Adrenal gland (tissue), 12 donors: ENCODE results near the gene BLCAP. TPM values are rescaled to one million over a fixed set of nuclear protein-coding genes. Genes with fewer than 3 reads are reported as not detected.

ENCODE experiments used
- DNase-seq, 7 donors: peaks; one replicate each; pipeline ENCODE4 v3.0.0-alpha.2; 2019 to 2020
- H3K27ac ChIP-seq, 5 donors: fragments of 200-600 bp; sonication (generic) in 4 of 5; 1 replicate in 3 of 5; 2 replicates in 2 of 5; pipeline versions ENCODE4 v1.5.1 to v1.8.0; 2016 to 2020; ENCODE audit warnings: mild to moderate bottlenecking in 1 of 5
- H3K27me3 ChIP-seq: fragments of 200-600 bp; 2 replicates; pipeline ENCODE4 v1.8.0; 2021
- H3K36me3 ChIP-seq, 2 donors: fragments of 200-600 bp; replicated peaks in 1 of 2; 1 replicate in 1 of 2; 2 replicates in 1 of 2; pipeline versions ENCODE4 v1.5.1 to v1.8.0; 2018 to 2022
- H3K4me1 ChIP-seq, 2 donors: fragments of 200-600 bp; replicated peaks in 1 of 2; 1 replicate in 1 of 2; 2 replicates in 1 of 2; pipeline versions ENCODE4 v1.5.1 to v1.8.0; 2018 to 2021
- H3K4me3 ChIP-seq, 4 donors: fragments of 200-600 bp; sonication (generic) in 3 of 4; one replicate each; pipeline ENCODE4 v1.5.1; 2016 to 2018
- H3K9me3 ChIP-seq, 3 donors: fragments of 200-600 bp; sonication (generic) in 1 of 3; replicated peaks in 1 of 3; 1 replicate in 2 of 3; 2 replicates in 1 of 3; pipeline versions ENCODE4 v1.5.1 to v1.8.0; 2016 to 2021
- POLR2A ChIP-seq, 2 donors: fragments of 450-650 bp; IDR thresholded peaks; one replicate each; pipeline ENCODE4 v1.6.1; 2017; ENCODE audit warnings: antibody characterized with exemption in 2 of 2, mild to moderate bottlenecking in 2 of 2, moderate library complexity in 1 of 2
- WGBS, 4 donors: extraction: QIAGEN DNeasy Blood & Tissue Kit in 2 of 4; methylation state at CpG; one replicate each; pipeline versions ENCODE4 v1.1.5 to v1.1.7; 2013 to 2017; 5-methylcytosine and 5-hydroxymethylcytosine counted together
- intact Hi-C, 2 donors: fragments of 100-400 bp; cut with DNase I; formaldehyde crosslinking; loops; one replicate each; pipeline versions ENCODE4 v1.14.1 to v1.15.0; 2022 to 2023
- polyA plus RNA-seq, 3 donors: library from polyadenylated mRNA; stranded (reverse); fragments of 200-250 nt in 2 of 3; fragments of 350-450 nt in 1 of 3; fragmentation: Illumina TruSeq in 1 of 3; extraction: RNeasy Lipid Tissue Mini Kit (QIAGEN cat#74804) in 1 of 3; gene quantifications; one replicate each; pipeline ENCODE4 v1.2.3, GENCODE V29; 2013 to 2014
- total RNA-seq, 9 donors: library from RNA; depleted of rRNA in 4 of 9; stranded (reverse); fragments of >200 nt in 4 of 9; fragments of 120-200 nt in 1 of 9; fragmentation: NEBNext Ultra II Directional in 1 of 9; extraction: Animal tissue kit (Norgen Biotek cat#: 25700) in 1 of 9; gene quantifications; one replicate each; pipeline versions ENCODE4 v1.1.0 to v1.2.4, GENCODE V29; 2013 to 2023
- TF ChIP-seq, protein P1 (sequence below), 6 experiments: fragments of 450-650 bp in 4 of 6; fragments of 200-600 bp in 2 of 6; sonication (generic) in 1 of 6; IDR thresholded peaks; 1 replicate in 5 of 6; 2 replicates in 1 of 6; pipeline versions ENCODE4 v1.5.1 to v1.8.0; 2016 to 2021; ENCODE audit warnings: antibody characterized with exemption in 6 of 6, mild to moderate bottlenecking in 2 of 6, moderate library complexity in 1 of 6
- donor health status: healthy with polysubstance abuse.
- donor health status: Bipolar disorder and iron deficiency.
- donor health status: DM: yes; HTN: yes; CAD: no.
- donor health status: DM: no; HTN: no; CAD: no.
- donor health status: DM: no; HTN: no; CAD: no.
- donor health status: DM: yes; HTN: yes; CAD: no.

Gene BLCAP
- total and polyA plus RNA-seq, 12 donors: 50.2 to 105 (median 68.4) TPM

GRCh38 chr20:37469531-37469930 lies 58.1 kb downstream of the BLCAP start:
- Histone ChIP-seq H3K4me3 (no peak overlapping the region), H3K4me1 (no peaks in the 10 kb centered on the region), H3K27ac (no peak overlapping the region), H3K9me3 (no peaks in the 10 kb centered on the region), H3K36me3 (no peaks in the 10 kb centered on the region), H3K27me3 (no peaks in the 10 kb centered on the region)
- no peak for DNase-seq
- intact Hi-C loops: no loop called here
- no peak for TF ChIP-seq POLR2A (IDR thresholded peaks at IDR 0.05)
- TF ChIP-seq, protein P1, sequence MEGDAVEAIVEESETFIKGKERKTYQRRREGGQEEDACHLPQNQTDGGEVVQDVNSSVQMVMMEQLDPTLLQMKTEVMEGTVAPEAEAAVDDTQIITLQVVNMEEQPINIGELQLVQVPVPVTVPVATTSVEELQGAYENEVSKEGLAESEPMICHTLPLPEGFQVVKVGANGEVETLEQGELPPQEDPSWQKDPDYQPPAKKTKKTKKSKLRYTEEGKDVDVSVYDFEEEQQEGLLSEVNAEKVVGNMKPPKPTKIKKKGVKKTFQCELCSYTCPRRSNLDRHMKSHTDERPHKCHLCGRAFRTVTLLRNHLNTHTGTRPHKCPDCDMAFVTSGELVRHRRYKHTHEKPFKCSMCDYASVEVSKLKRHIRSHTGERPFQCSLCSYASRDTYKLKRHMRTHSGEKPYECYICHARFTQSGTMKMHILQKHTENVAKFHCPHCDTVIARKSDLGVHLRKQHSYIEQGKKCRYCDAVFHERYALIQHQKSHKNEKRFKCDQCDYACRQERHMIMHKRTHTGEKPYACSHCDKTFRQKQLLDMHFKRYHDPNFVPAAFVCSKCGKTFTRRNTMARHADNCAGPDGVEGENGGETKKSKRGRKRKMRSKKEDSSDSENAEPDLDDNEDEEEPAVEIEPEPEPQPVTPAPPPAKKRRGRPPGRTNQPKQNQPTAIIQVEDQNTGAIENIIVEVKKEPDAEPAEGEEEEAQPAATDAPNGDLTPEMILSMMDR (IDR thresholded peaks at IDR 0.05): no peak
- WGBS, 4 donors: 90 to 92% (median 92%) methylated on average over 2 to 7 of the region's 7 CpGs

DNA sequence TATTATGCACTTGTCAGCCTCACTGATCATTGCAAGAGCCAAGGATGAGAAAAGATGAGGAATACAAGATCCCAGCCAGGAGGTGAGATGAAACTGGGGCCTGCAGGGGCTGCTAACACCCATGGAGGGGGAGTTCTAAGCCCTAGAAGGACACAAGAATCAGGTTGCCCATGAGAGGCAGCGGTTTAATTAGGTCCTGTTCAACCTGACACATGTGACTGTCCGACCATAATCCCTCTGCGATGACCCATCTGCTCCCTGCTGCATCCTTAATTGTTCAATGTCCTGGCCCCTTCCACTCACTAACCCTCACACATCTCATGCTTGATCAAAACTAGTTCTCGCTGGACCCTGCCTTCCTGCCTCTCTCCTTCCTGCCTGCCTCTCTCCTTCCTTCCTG lies 58.8 kb downstream of the BLCAP start:
- 78 to 93% (median 88%) methylated on average over 4 of the region's 4 CpGs for WGBS, 4 donors
- Histone ChIP-seq H3K36me3 (no peaks in the 10 kb centered on the region), H3K9me3 (no peaks in the 10 kb centered on the region), H3K27ac (no peak overlapping the region), H3K27me3 (no peaks in the 10 kb centered on the region), H3K4me3 (no peak overlapping the region), H3K4me1 (no peaks in the 10 kb centered on the region)
- no peak for DNase-seq
- intact Hi-C loops: no loop called here
- TF ChIP-seq, protein P1 (IDR thresholded peaks at IDR 0.05): no peak
- TF ChIP-seq POLR2A (IDR thresholded peaks at IDR 0.05): no peak

Other genes starting within 250 kb of the BLCAP start
- 100 to 1,000 TPM in 1 of 9 donors, 10 to 100 TPM in 8; 13.9 to 364 (median 49.6) TPM for gene MANBAL, start 238.2 kb downstream of the BLCAP start, total RNA-seq
- 100 to 1,000 TPM in 1 of 3 donors, 10 to 100 TPM in 2; 53.7 to 101 (median 67.3) TPM for gene MANBAL, start 238.2 kb downstream of the BLCAP start, polyA plus RNA-seq
- 10 to 100 TPM; 10.6 to 83.0 (median 53.6) TPM for gene SRC, start 181.7 kb downstream of the BLCAP start, total RNA-seq
- 10 to 100 TPM; 45.6 to 68.6 (median 49.0) TPM for gene SRC, start 181.7 kb downstream of the BLCAP start, polyA plus RNA-seq
- gene NNAT, start 6.6 kb downstream of the BLCAP start, total RNA-seq: 10 to 100 TPM in 1 of 9 donors, 1 to 10 TPM in 3, under 1 TPM in 3, not detected in 2; 0.22 to 23.5 (median 6.1) TPM
- gene NNAT, start 6.6 kb downstream of the BLCAP start, polyA plus RNA-seq: 10 to 100 TPM in 2 of 3 donors, 1 to 10 TPM in 1; 6.9 to 21.6 (median 21.3) TPM
- 10 to 100 TPM in 8 of 9 donors, 1 to 10 TPM in 1; 5.5 to 50.7 (median 31.6) TPM for gene CTNNBL1, start 166.2 kb upstream of the BLCAP start, total RNA-seq
- 10 to 100 TPM; 36.5 to 75.5 (median 56.5) TPM for gene CTNNBL1, start 166.2 kb upstream of the BLCAP start, polyA plus RNA-seq